Stomach (tissue), 19 donors: ENCODE measurements around the gene ZBTB42. TPM values are rescaled to one million over a fixed set of nuclear protein-coding genes. Genes with fewer than 3 reads are reported as not detected.

Source experiments
- DNase-seq, 2 donors: peaks; one replicate each; pipeline versions ENCODE4 v3.0.0 to v3.0.0-alpha.2; 2013 to 2019
- H3K27ac ChIP-seq, 5 donors: fragments of 200-600 bp in 4 of 5; sonication (generic) in 4 of 5; one replicate each; pipeline ENCODE4 v1.5.1; 2013 to 2019; ENCODE audit warnings: mild to moderate bottlenecking in 1 of 5, moderate library complexity in 1 of 5
- H3K27me3 ChIP-seq, 3 donors: fragments of 200-600 bp; sonication (generic); one replicate each; pipeline ENCODE4 v1.5.1; 2017 to 2019; ENCODE audit warnings: mixed run types in 1 of 3
- H3K36me3 ChIP-seq, 4 donors: fragments of 200-600 bp; sonication (generic); 1 replicate in 3 of 4; 2 replicates in 1 of 4; pipeline ENCODE4 v1.5.1; 2016 to 2019
- H3K4me1 ChIP-seq, 4 donors: fragments of 200-600 bp; sonication (generic); one replicate each; pipeline ENCODE4 v1.5.1; 2016 to 2019
- H3K4me3 ChIP-seq, 4 donors: fragments of 200-600 bp; sonication (generic) in 3 of 4; one replicate each; pipeline ENCODE4 v1.5.1; 2016 to 2019; ENCODE audit warnings: mild to moderate bottlenecking in 1 of 4
- H3K9me3 ChIP-seq, 4 donors: fragments of 200-600 bp; sonication (generic); one replicate each; pipeline ENCODE4 v1.5.1; 2016 to 2019
- EP300 ChIP-seq: sonication (generic); formaldehyde crosslinking; IDR thresholded peaks from one replicate; pipeline ENCODE4 v1.6.1; 2017; ENCODE audit warnings: antibody characterized with exemption
- POLR2A ChIP-seq, 4 donors: fragments of 450-650 bp; IDR thresholded peaks; one replicate each; pipeline ENCODE4 v1.6.1; 2016; ENCODE audit warnings: antibody characterized with exemption in 4 of 4, control low read depth in 2 of 4, mild to moderate bottlenecking in 1 of 4, moderate library complexity in 1 of 4
- POLR2AphosphoS5 ChIP-seq, 3 donors: sonication (generic); formaldehyde crosslinking; IDR thresholded peaks; one replicate each; pipeline ENCODE4 v1.6.1; 2016; ENCODE audit warnings: antibody characterized with exemption in 3 of 3
- WGBS, 5 donors: extraction: QIAGEN DNeasy Blood & Tissue Kit in 3 of 5; methylation state at CpG; one replicate each; pipeline versions ENCODE4 v1.1.5 to v1.1.7; 2013 to 2018; 5-methylcytosine and 5-hydroxymethylcytosine counted together
- intact Hi-C: fragments of 100-400 bp; cut with DNase I; formaldehyde crosslinking; loops from one replicate; pipeline ENCODE4 v1.15.1; 2023; ENCODE audit warnings: low total_unique reads
- long read RNA-seq, 10 donors: transcript quantifications; one replicate each; lab custom pipeline, GENCODE V29; 2026
- polyA plus RNA-seq, 3 donors: library from polyadenylated mRNA; stranded (reverse); fragments of 200-250 nt; gene quantifications; one replicate each; pipeline ENCODE4 v1.2.3, GENCODE V29; 2013
- total RNA-seq, 5 donors: library from RNA; depleted of rRNA; stranded (reverse); fragments of >200 nt; gene quantifications; one replicate each; pipeline versions ENCODE4 v1.1.0 to v1.2.3, GENCODE V29; 2014 to 2016
- TF ChIP-seq, protein P1 (sequence below), 7 experiments: fragments of 450-650 bp in 4 of 7; fragments of 200-600 bp in 3 of 7; sonication (generic) in 3 of 7; IDR thresholded peaks; one replicate each; pipeline ENCODE4 v1.5.1; 2016 to 2019; ENCODE audit warnings: antibody characterized with exemption in 7 of 7, control low read depth in 2 of 7, mild to moderate bottlenecking in 1 of 7
- donor health status: healthy with polysubstance abuse.
- donor health status: Bipolar disorder and iron deficiency.
- donor health status: healthy.

The ZBTB42 gene
- total RNA-seq (10 to 100 TPM in 3 of 5 donors, 1 to 10 TPM in 2; 4.7 to 59.7 (median 13.2) TPM), polyA plus RNA-seq (1 to 10 TPM; 4.6 to 7.9 (median 5.5) TPM)
- long read RNA-seq, donor 1, transcript ZBTB42-201 (1 exons, 3,800 nt): major isoform, 12 of 12 reads
- long read RNA-seq, donor 1, partial matches to known transcripts: 0 of 12 reads
- long read RNA-seq, donor 1, other reads (novel, unspliced or antisense): 0 of 12 reads
- long read RNA-seq, donor 2, transcript ZBTB42-201 (1 exons, 3,800 nt): major isoform, 8 of 8 reads
- long read RNA-seq, donor 2, partial matches to known transcripts: 0 of 8 reads
- long read RNA-seq, donor 2, other reads (novel, unspliced or antisense): 0 of 8 reads
- long read RNA-seq, donor 3, transcript ZBTB42-201 (1 exons, 3,800 nt): major isoform, 8 of 9 reads
- long read RNA-seq, donor 3, partial matches to known transcripts: 0 of 9 reads
- long read RNA-seq, donor 3, other reads (novel, unspliced or antisense): 0 of 9 reads
- long read RNA-seq, donor 4: 0 reads
- long read RNA-seq, donor 5, transcript ZBTB42-201 (1 exons, 3,800 nt): major isoform, 8 of 8 reads
- long read RNA-seq, donor 5, partial matches to known transcripts: 0 of 8 reads
- long read RNA-seq, donor 5, other reads (novel, unspliced or antisense): 0 of 8 reads
- long read RNA-seq, donor 6, transcript ZBTB42-201 (1 exons, 3,800 nt): major isoform, 23 of 26 reads
- long read RNA-seq, donor 6, partial matches to known transcripts: 0 of 26 reads
- long read RNA-seq, donor 6, other reads (novel, unspliced or antisense): 0 of 26 reads
- long read RNA-seq, donor 7, partial matches to known transcripts: 0 of 3 reads
- long read RNA-seq, donor 7, other reads (novel, unspliced or antisense): 0 of 3 reads
- long read RNA-seq, donor 8, transcript ZBTB42-201 (1 exons, 3,800 nt): major isoform, 14 of 15 reads
- long read RNA-seq, donor 8, partial matches to known transcripts: 0 of 15 reads
- long read RNA-seq, donor 8, other reads (novel, unspliced or antisense): 0 of 15 reads
- long read RNA-seq, donor 9, transcript ZBTB42-201 (1 exons, 3,800 nt): major isoform, 8 of 8 reads
- long read RNA-seq, donor 9, partial matches to known transcripts: 0 of 8 reads
- long read RNA-seq, donor 9, other reads (novel, unspliced or antisense): 0 of 8 reads
- long read RNA-seq, donor 10: 0 reads

DNA sequence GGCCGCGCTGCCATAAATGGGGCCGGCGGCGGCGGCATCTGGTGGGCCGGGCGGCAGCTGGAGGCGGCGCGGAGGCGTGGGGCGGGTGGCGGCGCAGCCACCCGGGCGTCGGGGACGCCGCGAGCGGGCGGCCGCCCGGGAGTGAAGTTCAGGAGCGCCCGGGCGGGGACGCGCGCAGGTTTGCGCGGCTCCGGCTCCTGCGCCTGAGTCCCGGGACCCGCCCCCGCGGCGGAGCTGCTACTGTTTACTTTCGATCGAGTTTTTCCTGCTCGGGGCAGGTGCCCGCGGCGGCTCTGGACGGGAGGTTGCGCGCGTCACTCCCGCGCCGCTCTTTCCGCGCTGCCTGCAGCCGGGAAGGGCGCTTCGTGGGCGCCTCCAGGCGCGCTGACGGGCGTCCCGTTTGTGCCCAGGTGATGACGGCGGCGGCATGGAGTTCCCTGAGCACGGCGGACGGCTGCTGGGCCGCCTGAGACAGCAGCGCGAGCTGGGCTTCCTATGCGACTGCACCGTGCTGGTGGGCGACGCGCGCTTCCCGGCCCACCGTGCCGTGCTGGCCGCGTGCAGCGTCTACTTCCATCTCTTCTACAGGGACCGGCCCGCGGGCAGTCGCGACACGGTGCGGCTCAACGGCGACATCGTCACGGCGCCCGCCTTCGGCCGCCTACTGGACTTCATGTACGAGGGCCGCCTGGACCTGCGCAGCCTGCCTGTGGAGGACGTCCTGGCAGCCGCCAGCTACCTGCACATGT, at the start of gene ZBTB42:
Gene ZBTB42 (plus strand): TSS at position 331 of the 749 bp plus-strand sequence. CDS start 97 bp downstream, at position 428.
- 1 to 2% (median 2%) methylated on average over 25 to 105 of the region's 105 CpGs for WGBS, 5 donors
- H3K4me1 ChIP-seq: peaks cover 59 to 91% (median 84%) of the 10 kb centered on the region in 4 donors
- intact Hi-C loops: no loop called here
- DNase-seq: peak; percentile 95 to 96
- H3K27ac ChIP-seq: peak within 1 kb of the TSS; percentile 91 to 98 (median 94)
- TF ChIP-seq, protein P1, sequence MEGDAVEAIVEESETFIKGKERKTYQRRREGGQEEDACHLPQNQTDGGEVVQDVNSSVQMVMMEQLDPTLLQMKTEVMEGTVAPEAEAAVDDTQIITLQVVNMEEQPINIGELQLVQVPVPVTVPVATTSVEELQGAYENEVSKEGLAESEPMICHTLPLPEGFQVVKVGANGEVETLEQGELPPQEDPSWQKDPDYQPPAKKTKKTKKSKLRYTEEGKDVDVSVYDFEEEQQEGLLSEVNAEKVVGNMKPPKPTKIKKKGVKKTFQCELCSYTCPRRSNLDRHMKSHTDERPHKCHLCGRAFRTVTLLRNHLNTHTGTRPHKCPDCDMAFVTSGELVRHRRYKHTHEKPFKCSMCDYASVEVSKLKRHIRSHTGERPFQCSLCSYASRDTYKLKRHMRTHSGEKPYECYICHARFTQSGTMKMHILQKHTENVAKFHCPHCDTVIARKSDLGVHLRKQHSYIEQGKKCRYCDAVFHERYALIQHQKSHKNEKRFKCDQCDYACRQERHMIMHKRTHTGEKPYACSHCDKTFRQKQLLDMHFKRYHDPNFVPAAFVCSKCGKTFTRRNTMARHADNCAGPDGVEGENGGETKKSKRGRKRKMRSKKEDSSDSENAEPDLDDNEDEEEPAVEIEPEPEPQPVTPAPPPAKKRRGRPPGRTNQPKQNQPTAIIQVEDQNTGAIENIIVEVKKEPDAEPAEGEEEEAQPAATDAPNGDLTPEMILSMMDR (IDR thresholded peaks at IDR 0.05): no peak
- TF ChIP-seq POLR2A (IDR thresholded peaks at IDR 0.05): peak in 1 of 4 donors; percentile 23
- TF ChIP-seq POLR2AphosphoS5 (IDR thresholded peaks at IDR 0.05): peak; percentile 8 to 87 (median 71)
- no peak for TF ChIP-seq EP300
- H3K9me3 ChIP-seq: no peaks in the 10 kb centered on the region
- H3K27me3 ChIP-seq: no peaks in the 10 kb centered on the region
- no peaks in the 10 kb centered on the region for H3K36me3 ChIP-seq
- peak within 1 kb of the TSS; percentile 71 to 85 (median 76) for H3K4me3 ChIP-seq

DNA sequence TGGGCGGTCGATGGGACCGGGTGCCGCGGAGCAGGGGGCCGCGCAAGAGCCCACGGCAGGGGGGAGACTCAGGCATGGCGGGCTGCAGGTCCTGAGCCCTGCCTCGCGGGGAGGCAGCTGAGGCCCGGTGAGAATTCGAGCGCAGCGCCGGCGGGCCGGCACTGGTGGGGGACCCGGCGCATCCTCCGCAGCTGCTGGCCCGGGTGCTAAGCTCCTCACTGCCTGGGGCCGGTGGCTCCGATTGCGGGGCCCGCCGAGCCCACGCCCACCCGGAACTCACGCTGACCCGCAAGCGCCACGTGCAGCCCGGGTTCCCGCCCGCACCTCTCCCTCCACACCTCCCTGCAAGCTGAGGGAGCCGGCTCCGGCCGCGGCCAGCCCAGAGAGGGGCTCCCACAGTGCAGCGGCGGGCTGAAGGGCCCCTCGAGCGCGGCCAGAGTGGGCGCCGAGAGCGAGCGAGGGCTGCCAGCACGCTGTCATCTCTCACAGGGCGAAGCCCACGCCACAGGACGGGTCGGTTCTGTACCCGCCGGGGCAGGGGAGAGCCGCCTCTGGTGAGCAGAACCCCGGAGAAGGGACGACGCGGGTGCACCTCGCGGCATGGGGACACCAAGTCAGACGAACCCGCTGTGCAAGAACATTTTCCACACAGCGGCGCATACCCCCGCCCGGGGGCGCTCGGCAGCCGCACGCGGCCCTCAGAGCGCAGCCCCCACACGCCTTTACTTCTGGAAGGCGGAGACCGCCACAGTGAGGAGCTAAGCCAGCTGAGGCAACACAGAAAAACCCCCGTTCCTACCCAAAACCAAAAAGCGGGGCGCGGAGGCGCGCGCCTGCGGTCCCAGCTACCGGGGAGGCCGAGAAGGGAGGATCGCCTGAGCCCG, 49.1 kb upstream of the ZBTB42 start:
- Histone ChIP-seq H3K36me3 (peaks cover 13 to 17% (median 17%) of the 10 kb centered on the region in 4 donors), H3K9me3 (no peaks in the 10 kb centered on the region), H3K27ac (peak overlapping the region; percentile 75 to 92 (median 91)), H3K27me3 (no peaks in the 10 kb centered on the region), H3K4me3 (peak overlapping the region; percentile 64 to 99 (median 92)), H3K4me1 (peaks cover 55 to 77% (median 69%) of the 10 kb centered on the region in 4 donors)
- TF ChIP-seq, protein P1 (IDR thresholded peaks at IDR 0.05): no peak
- no peak for TF ChIP-seq POLR2A (IDR thresholded peaks at IDR 0.05)
- TF ChIP-seq EP300: no peak
- TF ChIP-seq POLR2AphosphoS5 (IDR thresholded peaks at IDR 0.05): no peak
- intact Hi-C loops: no loop called here
- DNase-seq: peak in 1 of 2 donors; percentile 16
- WGBS, 5 donors: 76 to 84% (median 80%) methylated on average over 46 to 90 of the region's 90 CpGs

DNA sequence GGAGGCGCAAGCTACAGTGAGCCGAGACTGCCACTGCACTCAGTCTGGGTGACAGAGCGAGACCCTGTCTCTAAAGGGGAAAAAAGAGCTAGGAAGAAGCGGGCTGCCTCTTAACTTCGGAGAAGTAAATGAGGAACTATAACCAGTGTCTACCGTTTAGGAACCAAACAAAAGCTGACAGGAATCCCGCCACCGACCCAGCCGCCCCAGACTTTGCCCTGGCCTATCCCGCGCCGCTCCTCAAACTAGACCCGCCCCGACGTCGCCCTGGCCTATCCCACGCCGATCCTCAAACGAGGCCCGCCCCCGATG, 48.5 kb upstream of the ZBTB42 start:
- Histone ChIP-seq H3K36me3 (peaks cover 18 to 23% (median 23%) of the 10 kb centered on the region in 4 donors), H3K4me1 (peaks cover 49 to 73% (median 63%) of the 10 kb centered on the region in 4 donors), H3K27ac (peak overlapping the region; percentile 75 to 92 (median 91)), H3K27me3 (no peaks in the 10 kb centered on the region), H3K4me3 (peak overlapping the region; percentile 64 to 99 (median 92)), H3K9me3 (no peaks in the 10 kb centered on the region)
- no peak for DNase-seq
- no peak for TF ChIP-seq POLR2AphosphoS5 (IDR thresholded peaks at IDR 0.05)
- no peak for TF ChIP-seq POLR2A (IDR thresholded peaks at IDR 0.05)
- no peak for TF ChIP-seq EP300
- TF ChIP-seq, protein P1 (IDR thresholded peaks at IDR 0.05): no peak
- intact Hi-C loops: no loop called here
- 3 to 6% (median 5%) methylated on average over 7 to 21 of the region's 21 CpGs for WGBS, 5 donors
